Glutamatergic neuron (in vitro differentiated cells): Measurements from ENCODE around the gene CD5L. TPM values are rescaled to one million over a fixed set of nuclear protein-coding genes. Genes with fewer than 3 reads are reported as not detected.

ENCODE experiments used
- DNase-seq: peaks from one replicate; pipeline ENCODE4 v3.0.0; 2022
- H3K27ac Mint-ChIP-seq: one replicate; pipeline ENCODE4 v1.8.0; 2020; ENCODE audit warnings: mild to moderate bottlenecking, mixed read lengths, inconsistent platforms; ENCODE audit not compliant: unreplicated experiment
- H3K27me3 Mint-ChIP-seq: one replicate; pipeline ENCODE4 v1.8.0; 2020; ENCODE audit warnings: mild to moderate bottlenecking, moderate library complexity, mixed read lengths, inconsistent platforms; ENCODE audit not compliant: unreplicated experiment
- H3K36me3 Mint-ChIP-seq: one replicate; pipeline ENCODE4 v1.8.0; 2020; ENCODE audit warnings: mild to moderate bottlenecking, mixed read lengths, inconsistent platforms; ENCODE audit not compliant: unreplicated experiment
- H3K4me1 Mint-ChIP-seq: one replicate; pipeline ENCODE4 v1.8.0; 2020; ENCODE audit warnings: mild to moderate bottlenecking, low read depth, mixed read lengths, inconsistent platforms; ENCODE audit not compliant: unreplicated experiment
- H3K4me3 Mint-ChIP-seq: one replicate; pipeline ENCODE4 v1.8.0; 2020; ENCODE audit warnings: mild to moderate bottlenecking, mixed read lengths, inconsistent platforms; ENCODE audit not compliant: unreplicated experiment
- H3K9me3 Mint-ChIP-seq: one replicate; pipeline ENCODE4 v1.8.0; 2020; ENCODE audit warnings: mild to moderate bottlenecking, moderate library complexity, mixed read lengths, inconsistent platforms; ENCODE audit not compliant: unreplicated experiment
- CTCF ChIP-seq: fragments of 200-600 bp; sonication (generic); IDR thresholded peaks from one replicate; pipeline ENCODE4 v1.5.0; 2021; ENCODE audit not compliant: partially characterized antibody, unreplicated experiment
- total RNA-seq: library from RNA; stranded (reverse); fragmentation: NEBNext Ultra II Directional; extraction: Animal tissue kit (Norgen Biotek cat#: 25700); gene quantifications from one replicate; pipeline ENCODE4 v1.2.1, GENCODE V29; 2021; ENCODE audit not compliant: unreplicated experiment

Gene CD5L
- total RNA-seq, 1 donor from 2014 or later, result not detected

GRCh38 chr1:157799996-157800395 lies 41.6 kb downstream of the CD5L start:
- no peak overlapping the region for H3K4me3 Mint-ChIP-seq
- TF ChIP-seq CTCF, result no peak
- no peak for DNase-seq
- H3K36me3 Mint-ChIP-seq, result no peaks in the 10 kb centered on the region
- H3K9me3 Mint-ChIP-seq, result no peaks in the 10 kb centered on the region
- H3K27ac Mint-ChIP-seq, result no peak overlapping the region
- H3K4me1 Mint-ChIP-seq, result no peaks in the 10 kb centered on the region
- no peaks in the 10 kb centered on the region for H3K27me3 Mint-ChIP-seq

GRCh38 chr1:157798211-157798610 lies 43.4 kb downstream of the CD5L start:
- TF ChIP-seq CTCF, result no peak
- Mint-ChIP-seq H3K27me3 (no peaks in the 10 kb centered on the region), H3K4me3 (no peak overlapping the region), H3K36me3 (peaks cover 2% of the 10 kb centered on the region), H3K4me1 (no peaks in the 10 kb centered on the region), H3K9me3 (no peaks in the 10 kb centered on the region), H3K27ac (no peak overlapping the region)
- DNase-seq, result no peak

- H3K4me1 Mint-ChIP-seq, result no peaks in the 10 kb centered on the region
- TF ChIP-seq CTCF, result no peak
- H3K9me3 Mint-ChIP-seq, result no peaks in the 10 kb centered on the region
- H3K27ac Mint-ChIP-seq, result no peak overlapping the region
- H3K4me3 Mint-ChIP-seq, result no peak overlapping the region
- DNase-seq, result no peak
- H3K36me3 Mint-ChIP-seq, result no peaks in the 10 kb centered on the region
- H3K27me3 Mint-ChIP-seq, result peaks cover 2% of the 10 kb centered on the region
Measured at GRCh38 chr1:157785248-157785647, 56.4 kb downstream of the CD5L start.

- no peak overlapping the region for H3K4me3 Mint-ChIP-seq
- peaks cover 2% of the 10 kb centered on the region for H3K27me3 Mint-ChIP-seq
- H3K4me1 Mint-ChIP-seq, result no peaks in the 10 kb centered on the region
- no peak overlapping the region for H3K27ac Mint-ChIP-seq
- TF ChIP-seq CTCF, result no peak
- no peak for DNase-seq
- H3K9me3 Mint-ChIP-seq, result no peaks in the 10 kb centered on the region
- no peaks in the 10 kb centered on the region for H3K36me3 Mint-ChIP-seq
Measured at GRCh38 chr1:157784801-157785200, 56.8 kb downstream of the CD5L start.

GRCh38 chr1:157782931-157783330 lies 58.7 kb downstream of the CD5L start:
- peaks cover 2% of the 10 kb centered on the region for H3K27me3 Mint-ChIP-seq
- TF ChIP-seq CTCF, result no peak
- H3K36me3 Mint-ChIP-seq, result no peaks in the 10 kb centered on the region
- H3K9me3 Mint-ChIP-seq, result no peaks in the 10 kb centered on the region
- H3K27ac Mint-ChIP-seq, result no peak overlapping the region
- H3K4me3 Mint-ChIP-seq, result no peak overlapping the region
- DNase-seq, result no peak
- peaks cover 6% of the 10 kb centered on the region for H3K4me1 Mint-ChIP-seq
